HepG2 (cell line): ENCODE data around the gene CARMIL1. TPM values are rescaled to one million over a fixed set of nuclear protein-coding genes. Genes with fewer than 3 reads are reported as not detected.
A peak's percentile ranks its signal among the peaks of the same experiment; 100 is the strongest.

Experiments used
- CREM ChIP-seq, 2 experiments: sonication (generic) in 1 of 2; formaldehyde crosslinking in 1 of 2; IDR thresholded peaks; 2 replicates each; pipeline versions ENCODE4 v1.4.0 to v1.6.1; 2016 to 2020; ENCODE audit warnings: antibody characterized with exemption in 1 of 2, mild to moderate bottlenecking in 1 of 2, missing genetic modification reagents in 1 of 2
- DPF2 ChIP-seq: sonication (generic); formaldehyde crosslinking; IDR thresholded peaks from 2 replicates; pipeline ENCODE4 v1.4.0; 2020; ENCODE audit warnings: mild to moderate bottlenecking, low read depth, missing genetic modification reagents, borderline replicate concordance
- FOSL2 ChIP-seq: sonication (generic); formaldehyde crosslinking; IDR thresholded peaks from 2 replicates; pipeline ENCODE4 v1.4.0; 2020; ENCODE audit warnings: missing genetic modification reagents
- HNF1A ChIP-seq, 2 experiments: sonication (generic) in 1 of 2; formaldehyde crosslinking in 1 of 2; IDR thresholded peaks; 2 replicates each; pipeline versions ENCODE4 v1.4.0 to v1.6.1; 2016 to 2020; ENCODE audit warnings: borderline replicate concordance in 1 of 2, low read depth in 1 of 2, mild to moderate bottlenecking in 1 of 2, missing genetic modification reagents in 1 of 2
- KDM5A ChIP-seq: fragments of 200-600 bp; sonication (generic); IDR thresholded peaks from 2 replicates; pipeline ENCODE4 v1.7.0; 2018; ENCODE audit warnings: antibody characterized with exemption, mild to moderate bottlenecking, low read length, borderline replicate concordance
- MIER3 ChIP-seq: IDR thresholded peaks from 2 replicates; pipeline ENCODE4 v1.6.1; 2016; ENCODE audit warnings: missing compliant biosample characterization, borderline replicate concordance
- NR2F6 ChIP-seq, 2 experiments: IDR thresholded peaks; 2 replicates each; pipeline ENCODE4 v1.6.1; 2016; ENCODE audit warnings: antibody characterized with exemption in 1 of 2, mild to moderate bottlenecking in 1 of 2
- PAWR ChIP-seq: sonication (generic); formaldehyde crosslinking; IDR thresholded peaks from 2 replicates; pipeline ENCODE4 v1.4.0; 2020; ENCODE audit warnings: missing genetic modification reagents, mild to moderate bottlenecking, borderline replicate concordance
- PHF20 ChIP-seq: sonication (generic); formaldehyde crosslinking; IDR thresholded peaks from 2 replicates; pipeline ENCODE4 v1.5.0; 2020; ENCODE audit warnings: mild to moderate bottlenecking, missing genetic modification reagents
- PITX1 ChIP-seq: sonication (generic); formaldehyde crosslinking; IDR thresholded peaks from 2 replicates; pipeline ENCODE4 v1.5.1; 2020; ENCODE audit warnings: mild to moderate bottlenecking, missing genetic modification reagents
- POLR2AphosphoS5 ChIP-seq: IDR thresholded peaks from 2 replicates; pipeline ENCODE4 v1.6.1; 2012; ENCODE audit warnings: low read depth, low read length
- PRDM10 ChIP-seq: sonication (generic); formaldehyde crosslinking; IDR thresholded peaks from 2 replicates; pipeline ENCODE4 v1.4.0; 2020; ENCODE audit warnings: low read depth, missing genetic modification reagents
- PRPF4 ChIP-seq: fragments of 200-400 bp; formaldehyde crosslinking; IDR thresholded peaks from 2 replicates; pipeline ENCODE4 v1.6.1; 2016; ENCODE audit warnings: low read length, low read depth; ENCODE audit not compliant: poor library complexity, severe bottlenecking
- SRSF4 ChIP-seq: fragments of 200-400 bp; formaldehyde crosslinking; IDR thresholded peaks from one replicate; pipeline ENCODE4 v1.6.1; 2018; ENCODE audit warnings: mild to moderate bottlenecking, low read depth, low read length, moderate library complexity; ENCODE audit not compliant: poor library complexity, severe bottlenecking
- TCF7L2 ChIP-seq: IDR thresholded peaks from 2 replicates; pipeline ENCODE4 v1.6.1; 2011; ENCODE audit warnings: mild to moderate bottlenecking, low read depth, low read length, moderate library complexity
- WIZ ChIP-seq: sonication (generic); formaldehyde crosslinking; IDR thresholded peaks from 2 replicates; pipeline ENCODE4 v1.5.1; 2020; ENCODE audit warnings: mild to moderate bottlenecking, missing genetic modification reagents
- YEATS4 ChIP-seq: sonication (generic); formaldehyde crosslinking; IDR thresholded peaks from 2 replicates; pipeline ENCODE4 v1.4.0; 2020; ENCODE audit warnings: missing genetic modification reagents, borderline replicate concordance
- ZFP90 ChIP-seq: sonication (generic); formaldehyde crosslinking; IDR thresholded peaks from 2 replicates; pipeline ENCODE4 v1.8.0; 2022; ENCODE audit warnings: missing genetic modification reagents, mild to moderate bottlenecking, inconsistent platforms, borderline replicate concordance
- ZKSCAN5 ChIP-seq: sonication (generic); formaldehyde crosslinking; IDR thresholded peaks from 2 replicates; pipeline ENCODE4 v1.5.1; 2020; ENCODE audit warnings: mild to moderate bottlenecking, missing genetic modification reagents
- ZNF224 ChIP-seq: sonication (generic); formaldehyde crosslinking; IDR thresholded peaks from 2 replicates; pipeline ENCODE4 v1.5.0; 2020; ENCODE audit warnings: mild to moderate bottlenecking, missing genetic modification reagents
- ZNF484 ChIP-seq: sonication (generic); formaldehyde crosslinking; IDR thresholded peaks from 2 replicates; pipeline ENCODE4 v1.5.1; 2020; ENCODE audit warnings: mild to moderate bottlenecking, low read depth, missing genetic modification reagents, borderline replicate concordance
- ZNF576 ChIP-seq: sonication (generic); formaldehyde crosslinking; IDR thresholded peaks from 2 replicates; pipeline ENCODE4 v1.4.0; 2020; ENCODE audit warnings: mild to moderate bottlenecking, missing genetic modification reagents
- ZNF652 ChIP-seq: IDR thresholded peaks from 2 replicates; pipeline ENCODE4 v1.6.1; 2016; ENCODE audit warnings: low read depth, borderline replicate concordance
- polyA plus RNA-seq, 8 experiments: library from polyadenylated mRNA; depleted of rRNA in 3 of 8; stranded (reverse) in 7 of 8; unstranded in 1 of 8; fragments of >200 nt; fragmentation: Illumina TruSeq in 4 of 8; extraction: Trizol in 4 of 8; gene quantifications; 2 replicates each; pipeline versions ENCODE4 v1.2.1 to v1.2.3, GENCODE V29; 2011 to 2016; ENCODE audit warnings: low read depth in 4 of 8, missing spikeins in 1 of 8, mixed read lengths in 1 of 8; ENCODE audit not compliant: insufficient read depth in 1 of 8
- total RNA-seq, 5 experiments: library from RNA; depleted of rRNA; stranded (reverse); fragments of >200 nt; fragmentation: Illumina TruSeq; extraction: Trizol; gene quantifications; 2 replicates each; pipeline ENCODE4 v1.2.3, GENCODE V29; 2016; ENCODE audit warnings: low read depth in 1 of 5

Gene CARMIL1
- total and polyA plus RNA-seq, 2 of the 13 experiments (the other 11 are each of a cell fraction or from before 2014, with no cell fraction given), result 1.8 to 2.6 TPM

GRCh38 chr6:25270559-25270958 lies 8.6 kb upstream of the CARMIL1 start (continued):
- TF ChIP-seq HNF1A (IDR thresholded peaks at IDR 0.05; ENCODE audit: low read depth) (no peak; the same call in 1 of the 2 replicates), HNF1A (CRISPR knock-in tag; IDR thresholded peaks at IDR 0.05; ENCODE audit: borderline replicate concordance) (0 out of 2 replicates have a peak, but pooled peaks have one; percentile 23), KDM5A (no peak), YEATS4 (no peak), PAWR (CRISPR knock-in tag) (no peak), ZKSCAN5 (CRISPR knock-in tag) (no peak), DPF2 (CRISPR knock-in tag) (peak; percentile 72; the same call in 1 of the 2 replicates), MIER3 (CRISPR knock-in tag) (no peak), ZFP90 (CRISPR knock-in tag) (no peak), PITX1 (CRISPR knock-in tag) (peak; percentile 74), WIZ (CRISPR knock-in tag) (no peak), ZNF576 (CRISPR knock-in tag) (no peak), TCF7L2 (no peak), POLR2AphosphoS5 (no peak), PRDM10 (CRISPR knock-in tag) (peak; percentile 49; the same call in 1 of the 2 replicates), ZNF224 (CRISPR knock-in tag) (no peak), CREM (IDR thresholded peaks at IDR 0.05) (peak; percentile 51), CREM (CRISPR knock-in tag; IDR thresholded peaks at IDR 0.05) (no peak), SRSF4 (no peak), NR2F6 (IDR thresholded peaks at IDR 0.05) (peak; percentile 88), NR2F6 (CRISPR knock-in tag; IDR thresholded peaks at IDR 0.05) (peak; percentile 88), ZNF652 (CRISPR knock-in tag) (no peak), FOSL2 (CRISPR knock-in tag) (peak; percentile 40), PRPF4 (no peak), PHF20 (CRISPR knock-in tag) (no peak), ZNF484 (CRISPR knock-in tag) (no peak)
